ENCODE measurements around the gene CXCL10. TPM values are rescaled to one million over a fixed set of nuclear protein-coding genes. Genes with fewer than 3 reads are reported as not detected.

CXCL10 gene
- total RNA-seq, 4 donors from 2014 or later: 1.7 to 2.1 TPM; not detected in 2

DNA sequence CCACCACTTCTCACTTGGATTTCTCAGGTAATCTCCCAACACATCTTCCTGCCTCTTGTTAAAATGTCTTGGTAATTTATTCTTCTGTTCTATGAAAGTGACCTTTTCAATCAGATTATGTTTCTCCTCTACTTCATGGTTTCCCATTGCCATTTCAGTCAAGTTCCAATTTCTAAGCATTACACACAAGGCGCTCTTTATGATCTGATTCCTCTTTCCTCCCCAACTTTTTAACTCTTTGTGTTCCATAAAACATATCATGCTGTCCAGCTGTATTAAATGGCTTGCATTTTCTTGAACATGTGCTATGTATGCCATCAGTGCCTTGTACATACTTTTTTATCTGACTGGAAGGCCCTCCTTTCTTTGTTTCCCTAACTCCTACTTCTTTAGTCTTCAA lies 38.1 kb upstream of the CXCL10 start:
- WGBS, 2 donors (ENCODE audit: low coverage in 1 of 2): 12 to 64% methylated on average over 1 of the region's 1 CpG
- no peak overlapping the region for H3K27ac ChIP-seq

DNA sequence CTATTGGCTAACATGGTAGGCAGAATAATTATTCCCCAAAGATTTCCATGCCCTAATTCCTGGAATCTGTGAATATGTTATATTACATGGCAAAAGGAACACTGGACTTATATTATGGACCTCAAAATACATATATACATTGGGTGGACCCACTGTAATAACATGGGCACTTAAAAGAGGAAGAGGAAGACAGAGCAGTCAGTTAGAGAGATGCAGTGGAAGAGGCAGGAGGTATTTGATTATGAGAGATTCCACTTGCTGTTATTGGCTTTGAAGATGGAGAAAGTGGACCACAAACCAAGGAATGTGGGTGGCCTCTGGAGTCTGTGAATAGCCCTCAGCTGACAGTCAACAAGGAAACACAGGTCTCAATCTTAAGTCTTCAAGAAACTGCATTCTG lies 37.2 kb upstream of the CXCL10 start:
- no peak overlapping the region for H3K27ac ChIP-seq
- H3K4me3 ChIP-seq: no peak overlapping the region
- peaks cover 11% of the 10 kb centered on the region for H3K27me3 ChIP-seq
- H3K9me3 ChIP-seq: no peaks in the 10 kb centered on the region
- TF ChIP-seq POLR2AphosphoS5 (IDR thresholded peaks at IDR 0.05) (no peak), EP300 (IDR thresholded peaks at IDR 0.05) (no peak), POLR2A (IDR thresholded peaks at IDR 0.05) (no peak)
- TF ChIP-seq, protein P1, sequence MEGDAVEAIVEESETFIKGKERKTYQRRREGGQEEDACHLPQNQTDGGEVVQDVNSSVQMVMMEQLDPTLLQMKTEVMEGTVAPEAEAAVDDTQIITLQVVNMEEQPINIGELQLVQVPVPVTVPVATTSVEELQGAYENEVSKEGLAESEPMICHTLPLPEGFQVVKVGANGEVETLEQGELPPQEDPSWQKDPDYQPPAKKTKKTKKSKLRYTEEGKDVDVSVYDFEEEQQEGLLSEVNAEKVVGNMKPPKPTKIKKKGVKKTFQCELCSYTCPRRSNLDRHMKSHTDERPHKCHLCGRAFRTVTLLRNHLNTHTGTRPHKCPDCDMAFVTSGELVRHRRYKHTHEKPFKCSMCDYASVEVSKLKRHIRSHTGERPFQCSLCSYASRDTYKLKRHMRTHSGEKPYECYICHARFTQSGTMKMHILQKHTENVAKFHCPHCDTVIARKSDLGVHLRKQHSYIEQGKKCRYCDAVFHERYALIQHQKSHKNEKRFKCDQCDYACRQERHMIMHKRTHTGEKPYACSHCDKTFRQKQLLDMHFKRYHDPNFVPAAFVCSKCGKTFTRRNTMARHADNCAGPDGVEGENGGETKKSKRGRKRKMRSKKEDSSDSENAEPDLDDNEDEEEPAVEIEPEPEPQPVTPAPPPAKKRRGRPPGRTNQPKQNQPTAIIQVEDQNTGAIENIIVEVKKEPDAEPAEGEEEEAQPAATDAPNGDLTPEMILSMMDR (IDR thresholded peaks at IDR 0.05): no peak
- H3K4me1 ChIP-seq: no peaks in the 10 kb centered on the region
- H3K36me3 ChIP-seq: no peaks in the 10 kb centered on the region
- no peak for ATAC-seq

More for the DNA sequence above, 38.1 kb upstream of the CXCL10 start:
- TF ChIP-seq EP300 (IDR thresholded peaks at IDR 0.05) (no peak), POLR2AphosphoS5 (IDR thresholded peaks at IDR 0.05) (no peak), POLR2A (IDR thresholded peaks at IDR 0.05) (no peak)
- TF ChIP-seq, protein P1 (IDR thresholded peaks at IDR 0.05): no peak
- no peaks in the 10 kb centered on the region for H3K36me3 ChIP-seq
- no peak for ATAC-seq
- H3K4me3 ChIP-seq: no peak overlapping the region
- no peaks in the 10 kb centered on the region for H3K9me3 ChIP-seq
- peaks cover 2% of the 10 kb centered on the region for H3K27me3 ChIP-seq
- H3K4me1 ChIP-seq: no peaks in the 10 kb centered on the region

DNA sequence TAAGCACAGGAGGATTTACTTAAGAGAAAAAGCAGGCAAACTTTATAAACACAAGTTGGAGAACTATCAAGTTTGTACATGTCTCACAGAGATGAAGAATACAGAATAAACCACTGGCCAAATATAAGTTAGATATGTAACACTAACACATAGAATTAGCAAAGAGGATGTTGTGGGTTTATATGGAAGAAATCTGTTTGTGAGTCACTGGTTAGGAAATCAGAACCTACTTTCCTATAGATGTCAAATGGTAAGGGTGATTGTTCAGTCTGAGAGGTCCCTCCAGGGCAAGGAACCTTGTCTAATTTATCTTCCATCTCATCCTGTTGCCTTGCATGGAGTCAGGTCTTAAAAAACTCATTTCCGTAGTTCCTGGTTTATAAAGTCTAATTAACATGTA lies 36.5 kb upstream of the CXCL10 start:
- Histone ChIP-seq H3K9me3 (no peaks in the 10 kb centered on the region), H3K36me3 (no peaks in the 10 kb centered on the region), H3K27ac (no peak overlapping the region), H3K4me3 (no peak overlapping the region), H3K27me3 (peaks cover 15% of the 10 kb centered on the region), H3K4me1 (no peaks in the 10 kb centered on the region)
- ATAC-seq: no peak
- TF ChIP-seq POLR2A (IDR thresholded peaks at IDR 0.05) (no peak), POLR2AphosphoS5 (IDR thresholded peaks at IDR 0.05) (no peak), EP300 (IDR thresholded peaks at IDR 0.05) (no peak)
- WGBS, 2 donors (ENCODE audit: low coverage in 1 of 2): 73 to 80% methylated on average over 1 of the region's 1 CpG

DNA sequence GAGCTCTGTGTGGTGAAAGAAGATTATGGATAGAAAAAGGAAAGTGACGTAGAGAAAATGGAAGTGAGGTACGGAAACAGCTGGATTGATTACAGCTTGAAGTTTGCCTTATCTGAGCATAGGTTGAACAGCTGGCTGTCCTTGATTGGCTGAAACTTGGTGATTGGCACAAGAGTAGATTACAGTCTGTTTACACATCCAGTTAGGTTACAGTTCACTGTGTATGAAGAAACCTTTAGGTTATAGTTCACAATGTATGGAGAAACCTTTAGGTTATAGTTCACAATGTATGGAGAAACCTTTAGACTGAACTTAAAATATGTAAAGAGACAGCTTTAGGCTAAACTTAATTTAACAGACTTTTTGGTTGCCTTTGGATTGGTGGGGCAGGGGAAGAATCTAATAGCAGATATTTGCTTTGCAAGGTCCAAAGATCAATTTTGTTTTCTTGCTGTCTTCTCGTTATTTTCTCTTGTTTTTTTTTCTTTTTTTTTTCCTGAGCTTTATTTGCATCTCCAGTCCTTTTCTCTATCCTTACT lies 35.7 kb upstream of the CXCL10 start:
- WGBS, 2 donors (ENCODE audit: low coverage in 1 of 2): 34 to 43% methylated on average over 3 of the region's 3 CpGs
- no peak for ATAC-seq
- no peak overlapping the region for H3K27ac ChIP-seq

DNA sequence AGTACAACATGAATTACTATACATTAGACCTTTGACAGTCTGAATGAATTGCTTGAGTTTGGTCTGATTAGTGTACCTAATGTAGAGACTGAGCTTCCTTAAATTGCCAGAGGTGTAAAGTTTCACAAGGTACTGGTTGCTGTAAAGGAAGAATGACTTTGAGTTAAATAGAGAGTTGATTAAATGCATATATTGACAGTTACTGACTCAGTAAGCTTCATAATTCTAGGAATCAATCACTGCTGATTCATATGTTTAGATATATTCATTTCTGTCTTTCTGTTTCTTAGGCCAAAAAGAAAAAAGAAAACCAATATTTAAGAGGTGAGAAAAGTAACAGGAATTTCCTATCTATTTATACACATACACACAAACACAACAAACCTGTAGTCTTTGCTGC lies 35.0 kb upstream of the CXCL10 start:
- Histone ChIP-seq H3K9me3 (no peaks in the 10 kb centered on the region), H3K27me3 (peaks cover 28% of the 10 kb centered on the region), H3K4me1 (no peaks in the 10 kb centered on the region), H3K36me3 (no peaks in the 10 kb centered on the region), H3K27ac (no peak overlapping the region), H3K4me3 (no peak overlapping the region)
- ATAC-seq: no peak
- TF ChIP-seq EP300 (IDR thresholded peaks at IDR 0.05): no peak
- no peak for TF ChIP-seq POLR2A (IDR thresholded peaks at IDR 0.05)
- TF ChIP-seq, protein P1 (IDR thresholded peaks at IDR 0.05): no peak
- no peak for TF ChIP-seq POLR2AphosphoS5 (IDR thresholded peaks at IDR 0.05)

More for the DNA sequence above, 35.7 kb upstream of the CXCL10 start:
- H3K4me1 ChIP-seq: no peaks in the 10 kb centered on the region
- no peaks in the 10 kb centered on the region for H3K36me3 ChIP-seq
- H3K27me3 ChIP-seq: peaks cover 22% of the 10 kb centered on the region
- no peak for TF ChIP-seq EP300 (IDR thresholded peaks at IDR 0.05)
- no peak for TF ChIP-seq POLR2A (IDR thresholded peaks at IDR 0.05)
- TF ChIP-seq POLR2AphosphoS5 (IDR thresholded peaks at IDR 0.05): no peak
- TF ChIP-seq, protein P1 (IDR thresholded peaks at IDR 0.05): no peak
- H3K9me3 ChIP-seq: no peaks in the 10 kb centered on the region
- H3K4me3 ChIP-seq: no peak overlapping the region
